ENCODE data around the gene F13A1. TPM values are rescaled to one million over a fixed set of nuclear protein-coding genes. Genes with fewer than 3 reads are reported as not detected.

Gene F13A1
- total and polyA plus RNA-seq, 2 of the 8 experiments (the other 6 are each of a cell fraction or from before 2014, with no cell fraction given): 0.57 to 1.5 TPM

- TF ChIP-seq SUZ12 (IDR thresholded peaks at IDR 0.05; ENCODE audit: low read length) (no peak), EP300 (IDR thresholded peaks at IDR 0.05; ENCODE audit: borderline replicate concordance in 1 of 2, low read depth in 2 of 2, low read length in 2 of 2) (no peak), SIX5 (IDR thresholded peaks at IDR 0.05; ENCODE audit: low read depth, low read length) (no peak), E2F6 (IDR thresholded peaks at IDR 0.05) (no peak), POU5F1 (IDR thresholded peaks at IDR 0.05; ENCODE audit: low read depth, low read length) (no peak)
Measured at GRCh38 chr6:6357530-6357929, 37.1 kb upstream of the F13A1 start (continued).

Measured in H1 (cell line).